Measurements from ENCODE around the gene DHDH.

The DHDH gene

GRCh38 chr19:48968179-48968661, 34.7 kb downstream of the DHDH start:
- no peak overlapping the region for H3K4me3 ChIP-seq (replicated peaks; ENCODE audit: low read depth, low read length)
- no peak for DNase-seq (ENCODE audit: extremely low read depth, low read depth)
- TF ChIP-seq CTCF (IDR thresholded peaks at IDR 0.05; ENCODE audit: low read depth, low read length, missing control alignments): no peak

- no peak for TF ChIP-seq CTCF (IDR thresholded peaks at IDR 0.05; ENCODE audit: low read depth, low read length, missing control alignments)
- H3K4me3 ChIP-seq (replicated peaks; ENCODE audit: low read depth, low read length): no peak overlapping the region
- DNase-seq (ENCODE audit: extremely low read depth, low read depth): no peak
These were observed 35.3 kb downstream of the DHDH start for GRCh38 chr19:48968813-48969218.

GRCh38 chr19:48969276-48970138, 36.0 kb downstream of the DHDH start:
- no peak for DNase-seq (ENCODE audit: extremely low read depth, low read depth)
- TF ChIP-seq CTCF (IDR thresholded peaks at IDR 0.05; ENCODE audit: low read depth, low read length, missing control alignments): no peak
- H3K4me3 ChIP-seq (replicated peaks; ENCODE audit: low read depth, low read length): no peak overlapping the region

GRCh38 chr19:48970139-48970766, 36.8 kb downstream of the DHDH start:
- DNase-seq (ENCODE audit: extremely low read depth, low read depth): no peak
- no peak overlapping the region for H3K4me3 ChIP-seq (replicated peaks; ENCODE audit: low read depth, low read length)
- TF ChIP-seq CTCF (IDR thresholded peaks at IDR 0.05; ENCODE audit: low read depth, low read length, missing control alignments): no peak

GRCh38 chr19:48970923-48971395, 37.5 kb downstream of the DHDH start:
- no peak overlapping the region for H3K4me3 ChIP-seq (replicated peaks; ENCODE audit: low read depth, low read length)
- no peak for DNase-seq (ENCODE audit: extremely low read depth, low read depth)
- TF ChIP-seq CTCF (IDR thresholded peaks at IDR 0.05; ENCODE audit: low read depth, low read length, missing control alignments): peak; percentile 93

GRCh38 chr19:48975947-48976847, 42.7 kb downstream of the DHDH start:
- TF ChIP-seq CTCF (IDR thresholded peaks at IDR 0.05; ENCODE audit: low read depth, low read length, missing control alignments): no peak
- DNase-seq (ENCODE audit: extremely low read depth, low read depth): no peak
- H3K4me3 ChIP-seq (replicated peaks; ENCODE audit: low read depth, low read length): no peak overlapping the region

All from HFF-Myc (cell line).